Measurements from ENCODE around the gene ITSN2.

ITSN2 gene

GRCh38 chr2:24269265-24269664 lies 91.1 kb downstream of the ITSN2 start:
- no peak for DNase-seq (ENCODE audit: low spot score)

- no peak for DNase-seq (ENCODE audit: low spot score)
Observed at GRCh38 chr2:24265212-24265611, 95.1 kb downstream of the ITSN2 start.

GRCh38 chr2:24262421-24262970 lies 97.8 kb downstream of the ITSN2 start:
- DNase-seq (ENCODE audit: low spot score): no peak

GRCh38 chr2:24261441-24261840 lies 98.9 kb downstream of the ITSN2 start:
- DNase-seq (ENCODE audit: low spot score): no peak

- DNase-seq (ENCODE audit: low spot score): no peak
Observed at GRCh38 chr2:24259316-24259715, 101.0 kb downstream of the ITSN2 start.

GRCh38 chr2:24258718-24259117 lies 101.6 kb downstream of the ITSN2 start:
- DNase-seq (ENCODE audit: low spot score): no peak

GRCh38 chr2:24253303-24253919 lies 106.9 kb downstream of the ITSN2 start:
- peak; percentile 27 for DNase-seq (ENCODE audit: low spot score)

GRCh38 chr2:24247592-24247991 lies 112.7 kb downstream of the ITSN2 start:
- no peak for DNase-seq (ENCODE audit: low spot score)

- DNase-seq (ENCODE audit: low spot score): no peak
Observed at GRCh38 chr2:24247164-24247563, 113.2 kb downstream of the ITSN2 start.

- no peak for DNase-seq (ENCODE audit: low spot score)
Observed at GRCh38 chr2:24245986-24246776, 114.2 kb downstream of the ITSN2 start.

- no peak for DNase-seq (ENCODE audit: low spot score)
Observed at GRCh38 chr2:24241528-24241927, 118.8 kb downstream of the ITSN2 start.

GRCh38 chr2:24239553-24239952 lies 120.8 kb downstream of the ITSN2 start:
- no peak for DNase-seq (ENCODE audit: low spot score)

- no peak for DNase-seq (ENCODE audit: low spot score)
Observed at GRCh38 chr2:24238158-24238557, 122.2 kb downstream of the ITSN2 start.

- DNase-seq (ENCODE audit: low spot score): no peak
Observed at GRCh38 chr2:24237313-24237712, 123.0 kb downstream of the ITSN2 start.

- no peak for DNase-seq (ENCODE audit: low spot score)
Observed at GRCh38 chr2:24233321-24233720, 127.0 kb downstream of the ITSN2 start.

- no peak for DNase-seq (ENCODE audit: low spot score)
Observed at GRCh38 chr2:24231461-24231881, 128.9 kb downstream of the ITSN2 start.

- peak; percentile 67 for DNase-seq (ENCODE audit: low spot score)
Observed at GRCh38 chr2:24228470-24228869, 131.9 kb downstream of the ITSN2 start.

- DNase-seq (ENCODE audit: low spot score): no peak
Observed at GRCh38 chr2:24225499-24226242, 134.7 kb downstream of the ITSN2 start.

GRCh38 chr2:24222946-24223345 lies 137.4 kb downstream of the ITSN2 start:
- no peak for DNase-seq (ENCODE audit: low spot score)

GRCh38 chr2:24221343-24222050 lies 138.8 kb downstream of the ITSN2 start:
- no peak for DNase-seq (ENCODE audit: low spot score)

GRCh38 chr2:24220554-24221291 lies 139.6 kb downstream of the ITSN2 start:
- DNase-seq (ENCODE audit: low spot score): no peak

Measured in SW480 (cell line).